Lower leg skin (tissue), 4 donors: ENCODE results near the gene LEF1. TPM values are rescaled to one million over a fixed set of nuclear protein-coding genes. Genes with fewer than 3 reads are reported as not detected.

Experiments
- DNase-seq, 2 donors: peaks; one replicate each; pipeline ENCODE4 v3.0.0-alpha.2; 2019; ENCODE audit warnings: low spot score in 2 of 2
- H3K4me3 ChIP-seq: fragments of 200-600 bp; sonication (generic); 2 replicates; pipeline ENCODE4 v1.5.1; 2017; ENCODE audit warnings: mild to moderate bottlenecking, low read depth; ENCODE audit not compliant: poor library complexity, severe bottlenecking
- CTCF ChIP-seq, 3 donors: fragments of 450-650 bp; IDR thresholded peaks; one replicate each; pipeline ENCODE4 v1.5.1; 2016; ENCODE audit warnings: antibody characterized with exemption in 3 of 3, mild to moderate bottlenecking in 3 of 3, moderate library complexity in 2 of 3
- POLR2A ChIP-seq, 2 donors: fragments of 450-650 bp; IDR thresholded peaks; one replicate each; pipeline ENCODE4 v1.6.1; 2016 to 2017; ENCODE audit warnings: antibody characterized with exemption in 2 of 2, mild to moderate bottlenecking in 1 of 2, moderate library complexity in 1 of 2
- WGBS, 2 donors: methylation state at CpG; one replicate each; pipeline ENCODE4 v1.1.5; 2018; 5-methylcytosine and 5-hydroxymethylcytosine counted together
- intact Hi-C: fragments of 100-400 bp; cut with DNase I; formaldehyde crosslinking; loops from one replicate; pipeline ENCODE4 v1.15.0; 2023; ENCODE audit warnings: low total_unique reads
- total RNA-seq, 4 donors: library from RNA; depleted of rRNA; stranded (reverse); fragments of >200 nt; gene quantifications; one replicate each; pipeline ENCODE4 v1.1.0, GENCODE V29; 2016

The LEF1 gene
- total RNA-seq, result 10 to 100 TPM in 2 of 4 donors, 1 to 10 TPM in 2; 1.7 to 17.8 (median 7.8) TPM

GRCh38 chr4:108168671-108169523 is at the start of gene LEF1:
Gene LEF1 (minus strand): TSS chr4:108168932. CDS start chr4:108167767, 1,165 bp downstream.
- intact Hi-C loops, result no loop called here
- DNase-seq, result no peak
- TF ChIP-seq CTCF (IDR thresholded peaks at IDR 0.05) (no peak), POLR2A (IDR thresholded peaks at IDR 0.05) (no peak)
- WGBS, 2 donors, result 0 to 1% methylated on average over 40 to 58 of the region's 61 CpGs
- peak within 1 kb of the TSS; percentile 51 for H3K4me3 ChIP-seq

GRCh38 chr4:108216510-108216909 is 47.8 kb upstream of the LEF1 start:
- no peak for TF ChIP-seq CTCF (IDR thresholded peaks at IDR 0.05)
- TF ChIP-seq POLR2A (IDR thresholded peaks at IDR 0.05), result no peak
- H3K4me3 ChIP-seq, result no peak overlapping the region
- intact Hi-C loops, result no loop called here
- no peak for DNase-seq

- DNase-seq, result no peak
- H3K4me3 ChIP-seq, result no peak overlapping the region
- intact Hi-C loops, result no loop called here
- TF ChIP-seq CTCF (IDR thresholded peaks at IDR 0.05) (no peak), POLR2A (IDR thresholded peaks at IDR 0.05) (no peak)
- WGBS, 2 donors, result 94% methylated on average over 4 of the region's 4 CpGs
Observed at GRCh38 chr4:108215055-108215454, 46.3 kb upstream of the LEF1 start.

- intact Hi-C loops, result no loop called here
- TF ChIP-seq POLR2A (IDR thresholded peaks at IDR 0.05), result no peak
- no peak for TF ChIP-seq CTCF (IDR thresholded peaks at IDR 0.05)
- no peak overlapping the region for H3K4me3 ChIP-seq
Observed at GRCh38 chr4:108213723-108214122, 45.0 kb upstream of the LEF1 start.

GRCh38 chr4:108213308-108213707 is 44.6 kb upstream of the LEF1 start:
- TF ChIP-seq POLR2A (IDR thresholded peaks at IDR 0.05), result no peak
- no peak for TF ChIP-seq CTCF (IDR thresholded peaks at IDR 0.05)
- no peak for DNase-seq
- WGBS, 2 donors, result 86 to 91% methylated on average over 3 of the region's 3 CpGs
- no peak overlapping the region for H3K4me3 ChIP-seq
- intact Hi-C loops, result no loop called here

More at GRCh38 chr4:108213723-108214122, 45.0 kb upstream of the LEF1 start:
- 82 to 84% methylated on average over 4 of the region's 4 CpGs for WGBS, 2 donors
- DNase-seq, result no peak
